Nephron progenitor cell (in vitro differentiated cells): ENCODE measurements around the gene APOL2.
"Not testable (repeated sequence)": the region's sequence is repeated elsewhere in the genome, so short reads cannot be mapped to it uniquely, and the experiment has no call there.

Experiments
- DNase-seq: peaks from one replicate; pipeline ENCODE4 v3.0.0; 2021
- H3K27ac Mint-ChIP-seq: 2 replicates; pipeline ENCODE4 v1.8.0; 2021; ENCODE audit warnings: mild to moderate bottlenecking, moderate library complexity, mixed read lengths
- H3K27me3 Mint-ChIP-seq: 2 replicates; pipeline ENCODE4 v1.8.0; 2021; ENCODE audit warnings: mild to moderate bottlenecking, low read depth, mixed read lengths; ENCODE audit not compliant: poor library complexity
- H3K36me3 Mint-ChIP-seq: 2 replicates; pipeline ENCODE4 v1.8.0; 2021; ENCODE audit warnings: low read depth, mixed read lengths
- H3K4me1 Mint-ChIP-seq: 2 replicates; pipeline ENCODE4 v1.8.0; 2021; ENCODE audit warnings: mixed read lengths
- H3K4me3 Mint-ChIP-seq: 2 replicates; pipeline ENCODE4 v1.8.0; 2021; ENCODE audit warnings: mild to moderate bottlenecking, moderate library complexity, mixed read lengths
- H3K9me3 Mint-ChIP-seq: 2 replicates; pipeline ENCODE4 v1.8.0; 2021; ENCODE audit warnings: mild to moderate bottlenecking, moderate library complexity, mixed read lengths
- TF ChIP-seq, protein P1 (sequence below): fragments of 200-600 bp; sonication (generic); IDR thresholded peaks from 2 replicates; pipeline ENCODE4 v1.5.0; 2021; ENCODE audit warnings: antibody characterized with exemption

APOL2 gene

GRCh38 chr22:36208914-36209313, 30.4 kb downstream of the APOL2 start:
- H3K9me3 Mint-ChIP-seq = peaks cover 27% of the 10 kb centered on the region
- no peaks in the 10 kb centered on the region for H3K4me1 Mint-ChIP-seq
- peaks cover 27% of the 10 kb centered on the region for H3K27me3 Mint-ChIP-seq
- no peak for DNase-seq
- no peak overlapping the region for H3K27ac Mint-ChIP-seq
- no peaks in the 10 kb centered on the region for H3K36me3 Mint-ChIP-seq
- TF ChIP-seq, protein P1, sequence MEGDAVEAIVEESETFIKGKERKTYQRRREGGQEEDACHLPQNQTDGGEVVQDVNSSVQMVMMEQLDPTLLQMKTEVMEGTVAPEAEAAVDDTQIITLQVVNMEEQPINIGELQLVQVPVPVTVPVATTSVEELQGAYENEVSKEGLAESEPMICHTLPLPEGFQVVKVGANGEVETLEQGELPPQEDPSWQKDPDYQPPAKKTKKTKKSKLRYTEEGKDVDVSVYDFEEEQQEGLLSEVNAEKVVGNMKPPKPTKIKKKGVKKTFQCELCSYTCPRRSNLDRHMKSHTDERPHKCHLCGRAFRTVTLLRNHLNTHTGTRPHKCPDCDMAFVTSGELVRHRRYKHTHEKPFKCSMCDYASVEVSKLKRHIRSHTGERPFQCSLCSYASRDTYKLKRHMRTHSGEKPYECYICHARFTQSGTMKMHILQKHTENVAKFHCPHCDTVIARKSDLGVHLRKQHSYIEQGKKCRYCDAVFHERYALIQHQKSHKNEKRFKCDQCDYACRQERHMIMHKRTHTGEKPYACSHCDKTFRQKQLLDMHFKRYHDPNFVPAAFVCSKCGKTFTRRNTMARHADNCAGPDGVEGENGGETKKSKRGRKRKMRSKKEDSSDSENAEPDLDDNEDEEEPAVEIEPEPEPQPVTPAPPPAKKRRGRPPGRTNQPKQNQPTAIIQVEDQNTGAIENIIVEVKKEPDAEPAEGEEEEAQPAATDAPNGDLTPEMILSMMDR = no peak
- H3K4me3 Mint-ChIP-seq = no peak overlapping the region

GRCh38 chr22:36208162-36208765, 31.1 kb downstream of the APOL2 start:
- H3K4me3 Mint-ChIP-seq = no peak overlapping the region
- H3K36me3 Mint-ChIP-seq = no peaks in the 10 kb centered on the region
- no peak overlapping the region for H3K27ac Mint-ChIP-seq
- TF ChIP-seq, protein P1 = no peak
- peaks cover 27% of the 10 kb centered on the region for H3K9me3 Mint-ChIP-seq
- peaks cover 24% of the 10 kb centered on the region for H3K27me3 Mint-ChIP-seq
- DNase-seq = no peak
- peaks cover under 1% of the 10 kb centered on the region for H3K4me1 Mint-ChIP-seq

DNA sequence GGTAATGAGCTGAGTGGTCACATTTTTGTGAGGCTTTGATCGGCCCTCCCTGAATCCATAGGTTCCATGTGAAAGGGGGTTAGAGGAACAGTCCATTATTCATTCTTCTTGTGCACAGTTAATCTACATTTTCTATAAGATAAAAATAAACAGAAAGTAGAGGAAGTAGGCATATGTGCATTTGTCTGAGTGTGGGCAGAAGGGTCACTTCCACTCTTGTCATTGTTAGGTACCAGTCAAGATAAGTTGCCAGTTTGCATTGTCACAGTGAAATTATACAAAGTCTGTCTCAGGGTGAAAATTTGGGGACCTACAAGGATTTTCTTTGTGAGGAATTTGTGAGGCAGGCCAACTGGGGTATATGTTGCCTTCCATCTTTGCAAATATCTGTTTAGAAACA, 33.1 kb downstream of the APOL2 start:
- Mint-ChIP-seq H3K4me1 (peaks cover 13% of the 10 kb centered on the region), H3K27me3 (peaks cover 15% of the 10 kb centered on the region), H3K36me3 (no peaks in the 10 kb centered on the region), H3K4me3 (no peak overlapping the region), H3K27ac (no peak overlapping the region), H3K9me3 (peaks cover 24% of the 10 kb centered on the region)
- TF ChIP-seq, protein P1 = no peak
- no peak for DNase-seq

DNA sequence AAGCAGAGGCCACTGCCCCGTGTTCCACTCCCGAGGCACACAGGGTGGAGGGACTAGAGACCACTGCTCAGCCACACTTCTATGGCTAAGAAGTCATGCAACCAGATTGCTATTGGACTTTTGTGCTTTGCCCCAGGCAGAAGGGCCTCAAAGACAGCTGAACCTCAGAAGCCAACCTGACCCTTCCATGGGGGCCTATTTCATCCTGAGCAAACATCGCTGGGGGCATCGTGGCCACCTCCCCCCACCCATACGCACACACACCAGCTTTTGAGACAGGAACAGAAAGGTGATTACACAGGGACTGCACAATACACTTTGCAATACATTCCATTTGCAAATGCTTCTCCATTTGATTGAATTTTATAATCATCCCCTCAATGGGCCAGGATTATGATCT, 33.8 kb downstream of the APOL2 start:
- not testable (repeated sequence) for DNase-seq, H3K4me3 Mint-ChIP-seq, H3K27ac Mint-ChIP-seq, H3K36me3 Mint-ChIP-seq
- Mint-ChIP-seq H3K27me3 (peaks cover 13% of the 10 kb centered on the region), H3K4me1 (peaks cover 16% of the 10 kb centered on the region), H3K9me3 (peaks cover 17% of the 10 kb centered on the region)

DNA sequence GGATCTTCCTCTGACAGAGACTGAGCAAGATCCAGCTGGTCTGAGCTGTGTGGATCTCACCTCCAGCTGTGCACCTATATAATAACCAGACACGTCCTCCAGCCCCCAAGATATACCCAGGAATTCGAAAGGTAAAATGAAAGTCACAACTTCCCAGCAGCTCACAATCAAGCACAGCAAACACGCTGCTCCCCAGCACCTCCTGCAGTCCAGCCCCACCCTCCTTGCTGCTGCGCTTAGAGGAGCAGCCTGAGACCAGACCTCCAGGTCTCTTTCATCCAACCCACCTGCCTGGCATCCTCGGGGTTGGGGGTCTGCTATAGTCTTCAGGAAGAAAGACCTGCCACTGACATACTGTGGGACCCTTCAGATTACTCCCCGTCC, 34.7 kb downstream of the APOL2 start:
- Mint-ChIP-seq H3K9me3 (peaks cover 7% of the 10 kb centered on the region), H3K27me3 (peaks cover 8% of the 10 kb centered on the region), H3K27ac (no peak overlapping the region), H3K36me3 (no peaks in the 10 kb centered on the region), H3K4me1 (peaks cover 22% of the 10 kb centered on the region), H3K4me3 (no peak overlapping the region)
- DNase-seq = no peak
- TF ChIP-seq, protein P1 = no peak

DNA sequence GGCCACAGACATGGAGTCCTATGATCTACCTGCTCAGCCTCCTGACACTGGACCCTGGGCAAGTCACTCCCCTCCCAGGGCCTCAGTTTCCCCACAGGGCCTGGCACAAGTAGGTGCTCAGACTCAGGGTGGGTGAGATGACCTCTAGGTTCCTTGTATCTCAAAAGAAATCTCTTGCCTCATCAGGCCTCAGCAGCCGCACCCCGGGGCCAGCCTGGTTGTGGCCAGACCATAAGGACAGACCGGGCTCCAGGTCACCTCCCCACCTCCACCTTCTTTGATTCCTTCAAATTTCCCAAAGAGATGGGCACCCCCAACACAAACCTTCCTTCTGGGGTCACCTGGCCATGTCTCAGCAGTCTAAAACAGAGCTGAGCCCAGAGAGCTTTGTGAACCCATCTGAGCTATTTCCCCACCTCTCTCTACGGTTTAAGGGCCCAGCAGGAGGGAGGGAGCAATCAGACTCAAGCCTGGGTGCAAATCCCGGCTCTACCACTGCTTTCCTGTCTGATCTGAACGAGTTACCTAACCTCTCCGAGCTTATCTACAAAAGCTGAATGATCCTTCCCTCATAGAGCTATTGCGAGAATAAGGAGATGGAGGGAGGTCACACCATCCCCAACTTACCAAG, 35.2 kb downstream of the APOL2 start:
- DNase-seq = no peak
- Mint-ChIP-seq H3K27ac (no peak overlapping the region), H3K9me3 (peaks cover 2% of the 10 kb centered on the region), H3K36me3 (no peaks in the 10 kb centered on the region), H3K27me3 (peaks cover 7% of the 10 kb centered on the region), H3K4me3 (no peak overlapping the region), H3K4me1 (peaks cover 27% of the 10 kb centered on the region)
- TF ChIP-seq, protein P1 = no peak

DNA sequence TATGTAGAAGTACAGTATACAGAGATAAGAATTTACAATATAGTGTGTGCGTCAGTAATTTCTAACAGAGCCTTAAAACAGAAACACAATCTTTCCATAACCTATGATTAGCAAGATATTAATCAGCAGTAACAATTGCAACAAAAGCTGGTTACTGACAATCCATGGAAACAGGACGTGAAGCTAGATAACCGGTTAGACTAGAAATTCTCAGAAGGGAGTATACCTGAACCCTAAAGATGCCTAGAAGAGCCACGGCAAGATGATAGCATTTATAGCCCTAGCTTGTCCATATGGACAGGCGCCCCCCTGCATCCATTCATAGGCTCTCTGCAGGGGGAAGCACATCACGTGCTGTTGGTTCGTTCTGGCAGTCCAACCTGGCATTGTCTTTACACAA, 35.9 kb downstream of the APOL2 start:
- H3K36me3 Mint-ChIP-seq, H3K4me3 Mint-ChIP-seq, H3K9me3 Mint-ChIP-seq, H3K27ac Mint-ChIP-seq, H3K27me3 Mint-ChIP-seq, DNase-seq: not testable (repeated sequence)
- H3K4me1 Mint-ChIP-seq = peaks cover 34% of the 10 kb centered on the region

GRCh38 chr22:36202906-36203305, 36.4 kb downstream of the APOL2 start:
- H3K4me1 Mint-ChIP-seq = peaks cover 39% of the 10 kb centered on the region
- DNase-seq, H3K27ac Mint-ChIP-seq, H3K36me3 Mint-ChIP-seq, H3K27me3 Mint-ChIP-seq, H3K4me3 Mint-ChIP-seq, H3K9me3 Mint-ChIP-seq: not testable (repeated sequence)
